Measurements from ENCODE around the gene ANKRD40CL.

ANKRD40CL gene

GRCh38 chr17:50785946-50786570 is 18.7 kb upstream of the ANKRD40CL start:
- no peak for DNase-seq

GRCh38 chr17:50785126-50785525 is 17.8 kb upstream of the ANKRD40CL start:
- no peak for DNase-seq

- DNase-seq = no peak
Measured at GRCh38 chr17:50783905-50784304, 16.6 kb upstream of the ANKRD40CL start.

- peak; percentile 75 for DNase-seq
Measured at GRCh38 chr17:50783193-50783660, 15.9 kb upstream of the ANKRD40CL start.

GRCh38 chr17:50781167-50781566 is 13.8 kb upstream of the ANKRD40CL start:
- no peak for DNase-seq

- DNase-seq = no peak
Measured at GRCh38 chr17:50779747-50780353, 12.5 kb upstream of the ANKRD40CL start.

GRCh38 chr17:50778988-50779387 is 11.7 kb upstream of the ANKRD40CL start:
- DNase-seq = no peak

- DNase-seq = no peak
Measured at GRCh38 chr17:50778471-50778870, 11.2 kb upstream of the ANKRD40CL start.

- DNase-seq = no peak
Measured at GRCh38 chr17:50775926-50776325, 8.6 kb upstream of the ANKRD40CL start.

GRCh38 chr17:50774225-50774803 is 7.0 kb upstream of the ANKRD40CL start:
- no peak for DNase-seq

GRCh38 chr17:50771991-50772785 is 4.9 kb upstream of the ANKRD40CL start:
- DNase-seq = no peak

GRCh38 chr17:50770346-50770745 is 3.0 kb upstream of the ANKRD40CL start:
- DNase-seq = no peak

- no peak for DNase-seq
Measured at GRCh38 chr17:50769884-50770283, 2.6 kb upstream of the ANKRD40CL start.

GRCh38 chr17:50768346-50768761 is 1.0 kb upstream of the ANKRD40CL start:
- DNase-seq = no peak

GRCh38 chr17:50767030-50767429 is 288 bp downstream of the ANKRD40CL start:
- no peak for DNase-seq

GRCh38 chr17:50766222-50767023 is 895 bp downstream of the ANKRD40CL start:
- DNase-seq = no peak

GRCh38 chr17:50765454-50766221 is 1.7 kb downstream of the ANKRD40CL start:
- DNase-seq = no peak

- DNase-seq = no peak
Measured at GRCh38 chr17:50764734-50765149, 2.6 kb downstream of the ANKRD40CL start.

- peak; percentile 22 for DNase-seq
Measured at GRCh38 chr17:50763716-50764475, 3.4 kb downstream of the ANKRD40CL start.

GRCh38 chr17:50762177-50762576 is 5.1 kb downstream of the ANKRD40CL start:
- no peak for DNase-seq

GRCh38 chr17:50758989-50759544 is 8.3 kb downstream of the ANKRD40CL start:
- no peak for DNase-seq
